ENCODE results near the gene ZNF740.

- TF ChIP-seq NFIC (IDR thresholded peaks at IDR 0.05) (no peak), TCF12 (IDR thresholded peaks at IDR 0.05; ENCODE audit: low read depth) (no peak), YY1 (IDR thresholded peaks at IDR 0.05; ENCODE audit: low read depth) (no peak), CEBPB (IDR thresholded peaks at IDR 0.05) (no peak)
These were observed 61.3 kb downstream of the ZNF740 start for GRCh38 chr12:53241623-53242412.

Measured in Ishikawa (cell line).